CD4-positive, alpha-beta T cell (primary cell): ENCODE results near the gene MAST4. TPM values are rescaled to one million over a fixed set of nuclear protein-coding genes. Genes with fewer than 3 reads are reported as not detected.

ENCODE experiments used
- ATAC-seq: fragments of 200-7000 bp; cut with Tn5 transposase; one replicate; pipeline ENCODE4 v1.10.0; 2022; ENCODE audit warnings: mild to moderate bottlenecking; ENCODE audit not compliant: poor library complexity
- CTCF ChIA-PET: fragments of 350-600 bp; sonication (Branson Sonifier 250); formaldehyde crosslinking; loops from one replicate; lab custom pipeline; 2021; ENCODE audit warnings: antibody characterized with exemption, inconsistent platforms; lab: Charles Lee
- POLR2A ChIA-PET: fragments of 350-600 bp; sonication (Branson Sonifier 250); formaldehyde crosslinking; loops from one replicate; lab custom pipeline; 2021; ENCODE audit warnings: antibody characterized with exemption, inconsistent platforms; lab: Charles Lee
- DNase-seq, 14 experiments: peaks; one replicate each; pipeline ENCODE4 v3.0.0-alpha.2; 2013 to 2020; ENCODE audit warnings: mixed read lengths in 2 of 14
- H3K27ac ChIP-seq, 2 donors: one replicate each; pipeline versions ENCODE4 v1.5.1 to v1.7.0; 2013; ENCODE audit warnings: low read length in 2 of 2, low read depth in 1 of 2, mild to moderate bottlenecking in 1 of 2
- H3K27me3 ChIP-seq, 2 experiments: 1 replicate in 1 of 2; 2 replicates in 1 of 2; pipeline versions ENCODE4 v1.6.1 to v1.7.0; 2013; ENCODE audit warnings: low read length in 2 of 2, control low read depth in 1 of 2, mild to moderate bottlenecking in 1 of 2, moderate library complexity in 1 of 2; ENCODE audit not compliant: insufficient read depth in 2 of 2, control insufficient read depth in 1 of 2
- H3K36me3 ChIP-seq: one replicate; pipeline ENCODE4 v1.6.1; 2013; ENCODE audit warnings: low read length, control low read depth; ENCODE audit not compliant: insufficient read depth
- H3K4me1 ChIP-seq: one replicate; pipeline ENCODE4 v1.6.1; 2013; ENCODE audit warnings: low read length, control low read depth; ENCODE audit not compliant: insufficient read depth
- H3K4me3 ChIP-seq: one replicate; pipeline ENCODE4 v1.5.1; 2013; ENCODE audit warnings: mild to moderate bottlenecking, low read length, moderate library complexity
- H3K9me3 ChIP-seq, 2 experiments: 1 replicate in 1 of 2; 2 replicates in 1 of 2; pipeline versions ENCODE4 v1.6.1 to v1.7.0; 2013; ENCODE audit warnings: low read length in 2 of 2, mild to moderate bottlenecking in 2 of 2, control low read depth in 1 of 2, moderate library complexity in 1 of 2; ENCODE audit not compliant: control insufficient read depth in 1 of 2, insufficient read depth in 1 of 2
- H3K27ac Mint-ChIP-seq: one replicate; pipeline ENCODE4 v1.8.0; 2020; ENCODE audit warnings: mixed read lengths
- H3K27me3 Mint-ChIP-seq: one replicate; pipeline ENCODE4 v1.8.0; 2021; ENCODE audit warnings: mixed read lengths
- H3K36me3 Mint-ChIP-seq: one replicate; pipeline ENCODE4 v1.8.0; 2021; ENCODE audit warnings: low read depth, mixed read lengths
- H3K4me1 Mint-ChIP-seq: one replicate; pipeline ENCODE4 v1.8.0; 2021; ENCODE audit warnings: low read depth, mixed read lengths
- H3K4me3 Mint-ChIP-seq: one replicate; pipeline ENCODE4 v1.8.0; 2020; ENCODE audit warnings: mild to moderate bottlenecking, mixed read lengths
- H3K9me3 Mint-ChIP-seq: one replicate; pipeline ENCODE4 v1.8.0; 2020; ENCODE audit warnings: mixed read lengths
- intact Hi-C, 2 experiments: fragments of 100-400 bp; cut with DNase I in 1 of 2; cut with micrococcal nuclease in 1 of 2; formaldehyde crosslinking; loops; one replicate each; pipeline versions ENCODE4 v1.15.1 to v1.9.0; 2023 to 2025; cut with DNase I, micrococcal nuclease
- total RNA-seq, 174 experiments: library from RNA in 2 of 174; stranded (reverse) in 2 of 174; gene quantifications; one replicate each; pipeline ENCODE4 v1.2.3 and lab custom pipeline; 2021 to 2026
- TF ChIP-seq, protein P1 (sequence below): fragments of 200-600 bp; IDR thresholded peaks from one replicate; pipeline ENCODE4 v1.8.0; 2022; ENCODE audit warnings: antibody characterized with exemption, mild to moderate bottlenecking

Gene MAST4
- total RNA-seq, 2 experiments from 2014 or later = 21.3 to 21.6 TPM

DNA sequence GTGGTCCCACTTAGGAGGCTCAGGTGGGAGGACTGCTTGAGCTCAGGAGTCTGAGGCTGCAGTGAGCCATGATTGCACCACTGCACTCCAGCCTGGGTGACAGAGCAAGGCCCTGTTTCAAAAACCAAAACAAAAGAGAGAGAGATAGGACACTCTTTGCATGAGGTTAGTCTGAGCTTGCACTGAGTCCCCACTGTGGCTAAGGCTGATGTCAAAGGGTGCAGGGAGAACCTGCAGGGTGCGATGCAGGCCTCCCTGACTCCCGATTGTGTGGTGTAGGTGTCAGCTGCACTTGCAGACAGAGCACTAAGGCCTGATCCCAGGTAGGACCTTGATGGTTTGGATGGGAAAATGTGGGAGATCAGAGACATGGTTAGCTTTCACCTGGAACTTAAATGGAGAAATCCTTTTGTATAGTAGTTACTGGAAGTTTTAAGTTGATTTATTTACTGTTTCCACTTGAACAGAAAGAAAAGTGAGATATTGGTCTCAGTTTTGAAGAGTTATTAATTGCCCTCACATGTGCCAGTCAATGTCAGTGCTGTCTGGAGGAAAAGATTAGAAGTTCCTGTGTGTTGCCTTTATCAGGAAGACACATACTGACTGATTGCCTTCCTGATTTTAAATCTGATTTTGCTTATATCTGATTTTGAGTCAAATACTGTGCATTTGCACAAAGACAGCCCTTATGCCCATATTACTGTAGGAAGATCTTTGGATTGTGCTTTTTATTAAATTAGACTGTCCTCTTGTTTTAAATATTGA, 260.0 kb downstream of the MAST4 start:
- Histone ChIP-seq H3K27me3 (no peaks in the 10 kb centered on the region), H3K27ac (no peak overlapping the region), H3K36me3 (no peaks in the 10 kb centered on the region), H3K4me3 (no peak overlapping the region), H3K9me3 (no peaks in the 10 kb centered on the region), H3K4me1 (no peaks in the 10 kb centered on the region)
- peaks cover 22% of the 10 kb centered on the region for H3K27me3 Mint-ChIP-seq
- H3K9me3 Mint-ChIP-seq = no peaks in the 10 kb centered on the region
- CTCF ChIA-PET = no interaction called here
- ATAC-seq = no peak
- H3K4me1 Mint-ChIP-seq = no peaks in the 10 kb centered on the region
- H3K4me3 Mint-ChIP-seq = no peak overlapping the region
- POLR2A ChIA-PET = no interaction called here
- H3K36me3 Mint-ChIP-seq = no peaks in the 10 kb centered on the region
- intact Hi-C loops = no loop called here
- no peak overlapping the region for H3K27ac Mint-ChIP-seq
- no peak for DNase-seq
- TF ChIP-seq, protein P1, sequence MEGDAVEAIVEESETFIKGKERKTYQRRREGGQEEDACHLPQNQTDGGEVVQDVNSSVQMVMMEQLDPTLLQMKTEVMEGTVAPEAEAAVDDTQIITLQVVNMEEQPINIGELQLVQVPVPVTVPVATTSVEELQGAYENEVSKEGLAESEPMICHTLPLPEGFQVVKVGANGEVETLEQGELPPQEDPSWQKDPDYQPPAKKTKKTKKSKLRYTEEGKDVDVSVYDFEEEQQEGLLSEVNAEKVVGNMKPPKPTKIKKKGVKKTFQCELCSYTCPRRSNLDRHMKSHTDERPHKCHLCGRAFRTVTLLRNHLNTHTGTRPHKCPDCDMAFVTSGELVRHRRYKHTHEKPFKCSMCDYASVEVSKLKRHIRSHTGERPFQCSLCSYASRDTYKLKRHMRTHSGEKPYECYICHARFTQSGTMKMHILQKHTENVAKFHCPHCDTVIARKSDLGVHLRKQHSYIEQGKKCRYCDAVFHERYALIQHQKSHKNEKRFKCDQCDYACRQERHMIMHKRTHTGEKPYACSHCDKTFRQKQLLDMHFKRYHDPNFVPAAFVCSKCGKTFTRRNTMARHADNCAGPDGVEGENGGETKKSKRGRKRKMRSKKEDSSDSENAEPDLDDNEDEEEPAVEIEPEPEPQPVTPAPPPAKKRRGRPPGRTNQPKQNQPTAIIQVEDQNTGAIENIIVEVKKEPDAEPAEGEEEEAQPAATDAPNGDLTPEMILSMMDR = no peak

DNA sequence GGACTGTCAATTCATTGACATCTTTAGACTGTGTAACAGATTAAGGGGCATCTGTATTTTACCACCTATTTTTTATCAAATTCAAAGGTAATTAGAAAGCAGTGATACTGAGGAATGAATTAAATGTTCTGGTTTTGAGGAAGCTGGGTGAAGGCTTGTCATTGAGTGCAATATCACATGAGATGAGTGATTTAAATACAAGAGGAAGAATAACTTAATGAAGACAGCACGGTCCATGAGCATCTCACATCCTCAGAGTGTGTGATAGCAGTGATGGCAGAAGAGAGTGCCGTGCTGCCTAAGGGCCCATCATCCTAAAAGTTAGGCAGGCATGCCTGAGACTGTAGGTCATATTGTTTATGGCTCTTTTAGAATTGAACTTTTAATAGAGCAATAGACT, 263.3 kb downstream of the MAST4 start:
- intact Hi-C loops = no loop called here
- Histone ChIP-seq H3K9me3 (no peaks in the 10 kb centered on the region), H3K4me1 (no peaks in the 10 kb centered on the region), H3K4me3 (no peak overlapping the region), H3K27me3 (no peaks in the 10 kb centered on the region), H3K27ac (no peak overlapping the region), H3K36me3 (no peaks in the 10 kb centered on the region)
- Mint-ChIP-seq H3K4me3 (no peak overlapping the region), H3K9me3 (no peaks in the 10 kb centered on the region), H3K27ac (no peak overlapping the region), H3K4me1 (no peaks in the 10 kb centered on the region), H3K36me3 (no peaks in the 10 kb centered on the region), H3K27me3 (peaks cover 41% of the 10 kb centered on the region)
- TF ChIP-seq, protein P1 = no peak
- no peak for DNase-seq
- ATAC-seq = no peak
- ChIA-PET POLR2A (no interaction called here), CTCF (no interaction called here)

DNA sequence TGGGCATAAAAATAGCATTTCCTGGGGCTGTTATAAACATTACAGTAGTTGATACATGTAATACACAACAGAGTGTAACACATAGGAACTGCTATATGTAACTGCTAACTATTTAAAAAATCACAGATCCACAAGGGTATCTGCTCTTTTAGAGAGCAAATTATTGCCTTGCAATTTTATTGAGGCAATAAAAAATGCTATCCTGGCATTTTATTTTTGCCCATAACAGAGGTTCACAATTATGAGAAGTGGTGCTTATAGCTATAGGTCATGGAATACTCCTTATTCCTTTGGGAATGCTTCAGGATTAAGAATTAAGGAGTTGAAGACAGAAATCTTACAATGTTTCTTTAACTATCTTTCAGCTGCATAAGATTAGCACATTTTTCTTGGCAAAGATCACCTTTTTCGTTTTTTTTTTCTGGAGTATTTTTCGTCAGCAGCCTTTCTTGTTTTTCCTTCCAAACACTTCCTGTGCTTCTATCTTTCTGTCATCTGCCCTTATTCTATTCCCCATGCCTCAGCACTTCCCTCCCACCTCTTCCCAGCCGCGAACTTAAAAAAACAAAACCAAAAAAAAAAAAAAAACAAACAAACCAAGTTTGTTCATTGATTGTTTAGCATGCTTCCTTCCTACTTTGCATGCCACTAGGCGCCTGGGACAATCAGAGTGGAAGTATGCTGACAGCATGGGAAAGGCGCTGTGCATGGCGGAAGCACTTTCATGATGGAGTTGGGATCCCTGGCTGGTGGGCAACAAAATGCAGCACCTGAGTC, 264.2 kb downstream of the MAST4 start:
- TF ChIP-seq, protein P1 = no peak
- intact Hi-C loops = no loop called here
- H3K4me3 ChIP-seq = no peak overlapping the region
- Mint-ChIP-seq H3K27ac (no peak overlapping the region), H3K36me3 (no peaks in the 10 kb centered on the region), H3K4me1 (no peaks in the 10 kb centered on the region), H3K4me3 (no peak overlapping the region), H3K9me3 (no peaks in the 10 kb centered on the region), H3K27me3 (peaks cover 39% of the 10 kb centered on the region)
- H3K9me3 ChIP-seq = no peaks in the 10 kb centered on the region
- no peak overlapping the region for H3K27ac ChIP-seq
- H3K4me1 ChIP-seq = no peaks in the 10 kb centered on the region
- ATAC-seq (no peak), DNase-seq (no peak)
- no peaks in the 10 kb centered on the region for H3K27me3 ChIP-seq
- ChIA-PET POLR2A (no interaction called here), CTCF (no interaction called here)
- no peaks in the 10 kb centered on the region for H3K36me3 ChIP-seq
